Lower lobe of right lung (tissue), 2 donors: ENCODE results near the gene C17orf75. TPM values are rescaled to one million over a fixed set of nuclear protein-coding genes. Genes with fewer than 3 reads are reported as not detected.
"Not testable (repeated sequence)": the region's sequence is repeated elsewhere in the genome, so short reads cannot be mapped to it uniquely, and the experiment has no call there.

Source experiments
- ATAC-seq, 2 donors: fragments of 200-7000 bp; cut with Tn5 transposase; one replicate each; pipeline ENCODE4 v1.9.1; 2020 to 2022; ENCODE audit warnings: mild to moderate bottlenecking in 2 of 2, moderate library complexity in 2 of 2
- DNase-seq: peaks from one replicate; pipeline ENCODE4 v3.0.0-alpha.2; 2020
- H3K27ac ChIP-seq: fragments of 200-600 bp; one replicate; pipeline ENCODE4 v1.8.0; 2022
- H3K27me3 ChIP-seq: fragments of 200-600 bp; one replicate; pipeline ENCODE4 v1.8.0; 2022; ENCODE audit warnings: low read depth
- H3K36me3 ChIP-seq: fragments of 200-600 bp; one replicate; pipeline ENCODE4 v1.8.0; 2022; ENCODE audit warnings: mild to moderate bottlenecking
- H3K4me1 ChIP-seq: fragments of 200-600 bp; one replicate; pipeline ENCODE4 v1.8.0; 2022
- H3K4me3 ChIP-seq: fragments of 200-600 bp; one replicate; pipeline ENCODE4 v1.8.0; 2022; ENCODE audit warnings: mild to moderate bottlenecking
- H3K9me3 ChIP-seq: fragments of 200-600 bp; one replicate; pipeline ENCODE4 v1.8.0; 2022
- intact Hi-C: fragments of 100-400 bp; cut with DNase I; formaldehyde crosslinking; loops from one replicate; pipeline ENCODE4 v1.11.0; 2022
- long read RNA-seq: library from polyadenylated mRNA; unstranded; transcript quantifications from one replicate; pipeline ENCODE4 v2.0.0, GENCODE V29; 2021
- total RNA-seq: library from RNA; stranded (reverse); fragmentation: NEBNext Ultra II Directional; extraction: Animal tissue kit (Norgen Biotek cat#: 25700); gene quantifications from one replicate; pipeline ENCODE4 v1.2.1, GENCODE V29; 2021
- TF ChIP-seq, protein P1 (sequence below): fragments of 200-600 bp; IDR thresholded peaks from one replicate; pipeline ENCODE4 v1.8.0; 2022; ENCODE audit warnings: antibody characterized with exemption, mild to moderate bottlenecking
- donor health status: DM: no; HTN: yes; CAD: no; lungs with severe emphysema.

Gene C17orf75, protein sequence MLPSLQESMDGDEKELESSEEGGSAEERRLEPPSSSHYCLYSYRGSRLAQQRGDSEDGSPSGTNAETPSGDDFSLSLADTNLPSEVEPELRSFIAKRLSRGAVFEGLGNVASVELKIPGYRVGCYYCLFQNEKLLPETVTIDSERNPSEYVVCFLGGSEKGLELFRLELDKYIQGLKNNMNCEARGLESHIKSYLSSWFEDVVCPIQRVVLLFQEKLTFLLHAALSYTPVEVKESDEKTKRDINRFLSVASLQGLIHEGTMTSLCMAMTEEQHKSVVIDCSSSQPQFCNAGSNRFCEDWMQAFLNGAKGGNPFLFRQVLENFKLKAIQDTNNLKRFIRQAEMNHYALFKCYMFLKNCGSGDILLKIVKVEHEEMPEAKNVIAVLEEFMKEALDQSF
- 11.7 TPM for total RNA-seq
- long read RNA-seq, transcript C17orf75-202 (10 exons, 1,642 nt), result major isoform, 9 of 12 reads
- long read RNA-seq, partial matches to known transcripts, result 0 of 12 reads
- long read RNA-seq, other reads (novel, unspliced or antisense), result 3 of 12 reads

DNA sequence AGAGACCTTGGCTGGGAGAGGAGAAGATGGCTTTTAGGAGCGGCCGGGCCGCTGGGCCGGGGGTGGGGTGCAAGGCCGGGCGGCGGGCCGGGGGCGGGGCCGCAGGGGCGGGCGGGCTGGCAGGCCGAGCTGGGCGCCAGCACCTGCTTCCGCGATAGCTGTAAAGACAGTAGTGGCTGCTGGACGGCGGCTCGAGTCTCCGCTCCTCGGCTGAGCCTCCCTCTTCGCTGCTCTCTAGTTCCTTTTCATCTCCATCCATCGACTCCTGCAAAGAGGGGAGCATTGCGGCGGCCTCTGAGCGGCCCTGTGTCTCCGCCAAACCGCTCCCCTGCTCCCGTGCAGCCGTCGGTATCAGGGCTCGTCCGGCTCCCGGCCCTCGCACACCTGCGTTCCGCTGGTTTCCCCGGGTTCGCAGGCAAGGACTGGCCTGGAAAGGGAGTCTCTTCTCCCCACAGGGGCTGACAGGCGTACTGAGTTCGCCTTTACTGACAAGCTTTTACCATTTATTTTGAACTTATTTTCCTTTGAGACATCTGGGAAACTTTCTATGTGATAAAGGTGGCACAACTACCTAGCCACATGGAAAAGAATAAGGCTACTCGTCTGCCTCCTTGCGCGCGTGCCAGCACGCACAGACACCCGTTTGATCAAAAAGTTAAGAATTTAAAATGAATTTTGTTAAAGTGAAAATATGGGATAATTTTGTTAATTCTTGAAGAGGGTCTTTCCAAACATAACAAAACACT lies at the start of gene C17orf75:
TSS of gene C17orf75 (minus strand) at position 317 of the 746 bp plus-strand sequence. CDS start at position 283, 34 bp downstream.
- intact Hi-C loops, result no loop called here
- TF ChIP-seq, protein P1, sequence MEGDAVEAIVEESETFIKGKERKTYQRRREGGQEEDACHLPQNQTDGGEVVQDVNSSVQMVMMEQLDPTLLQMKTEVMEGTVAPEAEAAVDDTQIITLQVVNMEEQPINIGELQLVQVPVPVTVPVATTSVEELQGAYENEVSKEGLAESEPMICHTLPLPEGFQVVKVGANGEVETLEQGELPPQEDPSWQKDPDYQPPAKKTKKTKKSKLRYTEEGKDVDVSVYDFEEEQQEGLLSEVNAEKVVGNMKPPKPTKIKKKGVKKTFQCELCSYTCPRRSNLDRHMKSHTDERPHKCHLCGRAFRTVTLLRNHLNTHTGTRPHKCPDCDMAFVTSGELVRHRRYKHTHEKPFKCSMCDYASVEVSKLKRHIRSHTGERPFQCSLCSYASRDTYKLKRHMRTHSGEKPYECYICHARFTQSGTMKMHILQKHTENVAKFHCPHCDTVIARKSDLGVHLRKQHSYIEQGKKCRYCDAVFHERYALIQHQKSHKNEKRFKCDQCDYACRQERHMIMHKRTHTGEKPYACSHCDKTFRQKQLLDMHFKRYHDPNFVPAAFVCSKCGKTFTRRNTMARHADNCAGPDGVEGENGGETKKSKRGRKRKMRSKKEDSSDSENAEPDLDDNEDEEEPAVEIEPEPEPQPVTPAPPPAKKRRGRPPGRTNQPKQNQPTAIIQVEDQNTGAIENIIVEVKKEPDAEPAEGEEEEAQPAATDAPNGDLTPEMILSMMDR, result no peak
- Histone ChIP-seq H3K9me3 (no peaks in the 10 kb centered on the region), H3K4me1 (peaks cover 14% of the 10 kb centered on the region), H3K27me3 (no peaks in the 10 kb centered on the region), H3K36me3 (peaks cover 27% of the 10 kb centered on the region), H3K4me3 (peak within 1 kb of the TSS; percentile 80), H3K27ac (peak within 1 kb of the TSS; percentile 82)
- ATAC-seq (peak; percentile 94 to 97), DNase-seq (peak; percentile 86)

DNA sequence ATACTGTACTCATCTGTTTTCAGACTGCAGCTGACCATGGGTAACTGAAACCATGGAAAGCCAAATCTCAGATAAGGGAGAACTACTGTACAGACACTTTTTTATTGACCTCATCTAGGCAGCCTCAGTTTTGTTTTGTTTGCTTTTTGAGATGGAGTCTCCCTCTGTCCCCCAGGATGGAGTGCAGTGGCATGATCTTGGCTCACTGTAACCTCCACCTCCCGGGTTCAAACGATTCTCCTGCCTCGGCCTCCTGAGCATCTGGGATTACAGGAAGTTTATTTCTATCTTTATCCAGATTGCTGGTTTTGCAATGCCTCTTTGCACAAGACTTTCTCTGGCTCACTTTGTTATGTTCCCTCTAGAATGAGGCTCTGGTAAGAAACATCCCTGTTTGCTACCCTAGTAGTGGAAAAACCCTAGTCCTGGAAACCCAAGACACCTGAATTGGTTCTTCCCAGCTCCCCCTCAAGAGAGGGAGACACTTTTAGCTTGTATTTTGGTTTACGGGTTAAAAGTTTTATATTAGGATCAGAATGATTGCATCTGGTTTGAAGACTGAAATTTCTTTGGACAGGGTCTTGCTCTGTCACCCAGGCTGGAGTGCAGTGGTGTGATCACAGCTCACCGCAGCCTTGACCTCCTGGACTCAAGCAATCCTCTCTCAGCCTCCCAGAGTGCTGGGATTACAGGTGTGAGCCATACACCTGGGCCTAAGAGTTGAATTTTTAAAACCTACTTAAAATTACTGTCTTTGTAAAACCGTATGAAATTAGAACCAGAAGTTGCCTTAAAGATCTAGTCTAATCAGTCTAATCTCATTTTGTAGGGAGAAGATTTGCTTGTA lies 46.9 kb upstream of the C17orf75 start:
- Histone ChIP-seq H3K36me3 (peaks cover 29% of the 10 kb centered on the region), H3K4me3 (no peak overlapping the region), H3K27ac (no peak overlapping the region), H3K9me3 (no peaks in the 10 kb centered on the region), H3K27me3 (no peaks in the 10 kb centered on the region), H3K4me1 (no peaks in the 10 kb centered on the region)
- TF ChIP-seq, protein P1, result no peak
- intact Hi-C loops, result no loop called here
- no peak for ATAC-seq
- no peak for DNase-seq

DNA sequence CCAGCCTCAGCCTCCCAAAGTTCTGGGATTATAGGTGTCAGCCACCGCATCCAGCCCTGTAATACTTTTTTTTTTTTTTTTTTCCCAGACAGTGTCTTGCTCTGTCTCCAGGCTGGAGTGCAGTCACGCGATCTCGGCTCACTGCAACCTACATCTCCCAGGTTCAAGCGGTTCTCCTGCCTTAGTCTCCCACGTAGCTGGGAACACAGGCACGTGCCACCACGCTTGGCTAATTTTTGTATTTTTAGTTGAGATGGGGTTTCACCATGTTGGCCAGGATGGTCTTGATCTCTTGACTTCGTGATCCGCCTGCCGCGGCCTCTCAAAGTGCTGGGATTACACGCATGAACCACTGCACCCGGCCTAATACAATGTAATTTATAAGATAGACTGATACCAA lies 46.2 kb upstream of the C17orf75 start:
- peaks cover 30% of the 10 kb centered on the region for H3K36me3 ChIP-seq
- intact Hi-C loops, DNase-seq, H3K4me3 ChIP-seq, ATAC-seq, H3K9me3 ChIP-seq, H3K27me3 ChIP-seq, H3K4me1 ChIP-seq, H3K27ac ChIP-seq: not testable (repeated sequence)

DNA sequence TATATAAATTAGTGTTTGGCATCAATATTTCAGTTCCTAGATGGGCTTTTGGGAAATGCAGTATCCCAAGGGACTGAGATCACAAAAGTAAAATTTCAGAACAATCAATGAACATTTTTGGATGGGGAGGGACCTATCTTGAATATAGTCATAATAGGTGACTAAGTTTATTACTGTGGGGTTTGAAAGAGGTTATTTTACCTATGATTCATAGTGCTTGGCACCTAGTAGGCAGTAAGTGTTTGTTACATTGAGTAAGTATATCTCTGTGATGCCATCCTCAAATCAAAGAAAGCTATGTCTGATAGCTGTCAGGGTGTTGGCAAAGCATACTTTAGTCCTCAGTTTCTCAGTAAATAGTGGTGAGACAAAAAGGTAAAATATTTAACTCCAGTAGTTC lies 44.9 kb upstream of the C17orf75 start:
- no peaks in the 10 kb centered on the region for H3K9me3 ChIP-seq
- ATAC-seq, result no peak
- peaks cover 43% of the 10 kb centered on the region for H3K36me3 ChIP-seq
- TF ChIP-seq, protein P1, result no peak
- intact Hi-C loops, result no loop called here
- no peak for DNase-seq
- H3K27me3 ChIP-seq, result no peaks in the 10 kb centered on the region
- no peak overlapping the region for H3K4me3 ChIP-seq
- H3K4me1 ChIP-seq, result no peaks in the 10 kb centered on the region
- no peak overlapping the region for H3K27ac ChIP-seq

DNA sequence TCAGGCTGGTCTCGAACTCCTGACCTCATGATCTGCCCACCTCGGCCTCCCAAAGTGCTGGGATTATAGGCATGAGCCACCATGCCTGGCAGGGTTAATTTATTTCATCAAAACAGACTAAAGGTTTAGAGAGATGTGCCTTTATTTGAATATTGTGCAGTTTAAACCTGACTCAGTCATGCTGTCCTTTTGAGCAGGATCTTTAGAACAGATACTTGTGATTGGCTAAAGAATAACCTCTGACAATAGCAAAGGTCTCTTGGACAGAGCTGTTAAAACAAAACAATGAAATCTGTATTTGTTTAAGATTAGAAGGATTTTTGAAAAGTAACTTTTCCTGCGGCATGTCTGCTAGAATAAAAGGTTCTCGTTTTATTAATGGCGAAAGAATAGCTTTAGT lies 44.0 kb upstream of the C17orf75 start:
- DNase-seq (no peak), ATAC-seq (no peak)
- Histone ChIP-seq H3K9me3 (no peaks in the 10 kb centered on the region), H3K36me3 (peaks cover 46% of the 10 kb centered on the region), H3K27me3 (no peaks in the 10 kb centered on the region), H3K27ac (no peak overlapping the region), H3K4me1 (no peaks in the 10 kb centered on the region), H3K4me3 (no peak overlapping the region)
- TF ChIP-seq, protein P1, result no peak
- intact Hi-C loops, result no loop called here
